ENCODE measurements around the gene ITIH6. TPM values are rescaled to one million over a fixed set of nuclear protein-coding genes. Genes with fewer than 3 reads are reported as not detected.
A peak's percentile ranks its signal among the peaks of the same experiment; 100 is the strongest.

Gene ITIH6
- total RNA-seq, 1 donor from 2014 or later, result not detected

DNA sequence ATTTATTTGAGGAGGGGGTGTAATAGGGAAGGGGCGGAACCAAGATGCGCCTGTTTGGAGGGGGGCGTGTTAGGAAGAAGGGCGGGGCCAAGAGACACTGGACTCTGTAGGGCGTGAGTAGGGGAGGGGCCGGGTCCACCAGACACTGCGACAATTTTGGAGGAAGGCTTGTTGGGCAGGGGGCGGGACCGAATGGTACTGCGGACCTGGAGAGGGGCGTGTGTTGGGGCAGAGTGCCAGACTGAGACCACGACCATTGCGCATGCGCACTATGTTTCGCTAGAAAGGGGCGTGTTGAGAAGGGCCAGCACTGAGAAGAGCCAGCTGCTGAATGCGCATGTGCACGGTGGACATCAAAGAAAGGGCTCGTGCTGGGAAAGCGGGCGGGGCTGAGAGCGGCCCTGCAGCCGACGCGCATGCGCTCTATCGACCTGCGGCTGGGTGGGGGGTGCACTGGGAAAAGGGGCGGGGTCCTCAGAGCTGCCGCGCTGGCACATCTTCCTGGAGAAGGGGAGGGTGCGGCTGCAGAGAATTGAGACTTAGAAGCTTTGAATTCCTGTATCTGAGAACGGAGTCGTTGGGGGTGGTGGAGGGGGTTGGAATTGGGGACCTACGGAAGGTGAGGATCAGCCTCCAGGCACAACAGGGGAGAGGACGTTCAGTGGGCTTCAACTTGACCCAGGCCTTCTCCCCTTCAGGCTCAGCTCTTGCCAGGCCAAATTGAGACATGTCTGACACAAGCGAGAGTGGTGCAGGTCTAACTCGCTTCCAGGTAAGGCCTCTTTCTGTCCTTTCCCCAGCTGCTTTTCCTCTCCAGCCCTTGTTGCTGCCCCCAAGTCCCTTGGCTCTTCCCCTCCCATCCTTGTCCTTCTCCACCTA lies 10.8 kb upstream of the ITIH6 start:
- Histone ChIP-seq H3K36me3 (ENCODE audit: control insufficient read depth, insufficient read depth, low read length) (peaks cover 11% of the 10 kb centered on the region), H3K27me3 (ENCODE audit: control insufficient read depth, insufficient read depth, low read length) (no peaks in the 10 kb centered on the region), H3K4me3 (ENCODE audit: low read depth, low read length) (peak overlapping the region; percentile 64)
- DNase-seq (ENCODE audit: low read depth), result peak; percentile 91
- no peak for FAIRE-seq
- TF ChIP-seq, protein P1, sequence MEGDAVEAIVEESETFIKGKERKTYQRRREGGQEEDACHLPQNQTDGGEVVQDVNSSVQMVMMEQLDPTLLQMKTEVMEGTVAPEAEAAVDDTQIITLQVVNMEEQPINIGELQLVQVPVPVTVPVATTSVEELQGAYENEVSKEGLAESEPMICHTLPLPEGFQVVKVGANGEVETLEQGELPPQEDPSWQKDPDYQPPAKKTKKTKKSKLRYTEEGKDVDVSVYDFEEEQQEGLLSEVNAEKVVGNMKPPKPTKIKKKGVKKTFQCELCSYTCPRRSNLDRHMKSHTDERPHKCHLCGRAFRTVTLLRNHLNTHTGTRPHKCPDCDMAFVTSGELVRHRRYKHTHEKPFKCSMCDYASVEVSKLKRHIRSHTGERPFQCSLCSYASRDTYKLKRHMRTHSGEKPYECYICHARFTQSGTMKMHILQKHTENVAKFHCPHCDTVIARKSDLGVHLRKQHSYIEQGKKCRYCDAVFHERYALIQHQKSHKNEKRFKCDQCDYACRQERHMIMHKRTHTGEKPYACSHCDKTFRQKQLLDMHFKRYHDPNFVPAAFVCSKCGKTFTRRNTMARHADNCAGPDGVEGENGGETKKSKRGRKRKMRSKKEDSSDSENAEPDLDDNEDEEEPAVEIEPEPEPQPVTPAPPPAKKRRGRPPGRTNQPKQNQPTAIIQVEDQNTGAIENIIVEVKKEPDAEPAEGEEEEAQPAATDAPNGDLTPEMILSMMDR (IDR thresholded peaks at IDR 0.05; ENCODE audit: insufficient read depth, low read length, severe bottlenecking), result no peak

DNA sequence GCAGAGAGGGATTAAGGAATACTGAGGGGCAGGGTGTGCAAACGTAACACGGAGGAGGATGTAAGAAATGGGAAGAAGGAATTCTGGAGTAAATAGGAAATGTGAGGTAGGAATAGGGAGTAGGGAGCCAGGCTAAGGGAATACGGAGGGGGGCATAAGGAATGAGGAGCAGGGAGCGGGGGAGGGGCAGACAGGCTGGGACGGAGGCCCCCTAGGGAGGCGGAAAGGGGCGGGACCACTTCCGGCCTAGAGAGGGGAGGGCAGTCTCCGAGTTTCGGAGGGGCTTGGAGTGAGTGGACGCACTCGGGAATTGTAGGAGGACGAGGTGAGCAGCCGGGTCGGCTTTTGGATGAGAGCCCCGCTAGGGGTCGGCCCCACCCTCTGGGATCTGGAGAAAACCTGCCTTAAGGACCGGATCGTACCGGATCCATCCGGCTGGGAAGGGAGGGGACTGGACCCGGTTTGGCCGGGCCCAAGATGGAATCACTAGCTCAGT lies 10.1 kb upstream of the ITIH6 start:
- DNase-seq (ENCODE audit: low read depth) (peak; percentile 6), FAIRE-seq (no peak)
- TF ChIP-seq, protein P1 (IDR thresholded peaks at IDR 0.05; ENCODE audit: insufficient read depth, low read length, severe bottlenecking), result no peak

DNA sequence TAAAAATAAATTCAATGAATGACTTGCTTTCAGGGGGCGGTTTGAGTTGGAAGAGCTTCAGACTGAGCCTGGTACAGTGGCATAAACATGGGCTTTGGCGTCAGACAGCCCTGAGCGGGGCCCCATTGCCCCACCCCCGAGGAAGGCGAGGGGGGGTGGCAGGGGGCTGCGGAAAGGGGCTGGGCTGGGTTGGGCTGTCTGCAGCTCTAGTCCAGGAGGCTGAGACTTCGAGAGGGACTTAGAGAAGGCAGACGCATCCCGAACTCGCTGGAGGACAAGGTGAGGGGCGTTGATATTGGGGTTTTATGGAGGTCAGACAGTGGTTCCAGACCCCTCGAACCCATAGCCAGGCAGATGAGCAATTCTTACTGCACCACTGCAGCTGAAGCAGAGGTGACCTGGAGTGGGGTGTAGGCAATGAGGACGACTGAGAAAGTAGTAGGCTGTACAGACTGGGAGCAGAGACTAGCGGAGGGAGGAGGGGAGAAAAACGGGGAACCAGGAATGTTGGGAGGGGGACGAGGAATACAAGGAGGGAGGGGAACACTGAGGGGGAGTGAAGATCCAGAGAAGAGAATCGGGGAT lies 9.6 kb upstream of the ITIH6 start, which contains the start of gene MAGED2:
MAGED2 (plus strand) TSS at position 222 of the 585 bp plus-strand sequence. CDS start 1,587 bp downstream, outside the sequence.
- peak; percentile 7 for DNase-seq (ENCODE audit: low read depth)
- no peak for FAIRE-seq
- peaks cover 9% of the 10 kb centered on the region for H3K36me3 ChIP-seq (ENCODE audit: control insufficient read depth, insufficient read depth, low read length)

More for the DNA sequence above, 10.1 kb upstream of the ITIH6 start:
- no peaks in the 10 kb centered on the region for H3K27me3 ChIP-seq (ENCODE audit: control insufficient read depth, insufficient read depth, low read length)
- peak overlapping the region; percentile 64 for H3K4me3 ChIP-seq (ENCODE audit: low read depth, low read length)
- H3K36me3 ChIP-seq (ENCODE audit: control insufficient read depth, insufficient read depth, low read length), result peaks cover 9% of the 10 kb centered on the region

DNA sequence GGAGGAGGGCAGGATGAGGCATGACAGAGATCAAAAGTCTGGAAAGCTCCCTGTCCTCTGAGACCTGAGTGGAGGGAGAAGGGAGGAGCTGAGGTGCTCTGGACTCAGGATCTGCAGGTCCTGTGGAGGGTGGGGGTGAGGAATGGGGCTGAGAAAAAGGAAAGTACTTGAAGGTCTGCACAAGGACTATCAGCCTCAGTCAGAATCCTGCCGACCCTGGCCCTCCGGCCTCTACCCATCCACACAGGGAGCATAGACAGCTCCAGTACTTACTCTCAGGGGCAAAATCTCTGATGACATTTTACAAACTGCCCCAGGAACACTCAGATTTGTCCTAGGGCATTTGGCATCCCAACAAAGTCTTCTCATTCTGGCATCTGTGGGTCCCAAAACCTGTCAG lies 991 bp upstream of the ITIH6 start:
- DNase-seq (ENCODE audit: low read depth) (no peak), FAIRE-seq (peak; percentile 79)
- no peaks in the 10 kb centered on the region for H3K36me3 ChIP-seq (ENCODE audit: control insufficient read depth, insufficient read depth, low read length)
- no peak overlapping the region for H3K4me3 ChIP-seq (ENCODE audit: low read depth, low read length)
- TF ChIP-seq, protein P1 (IDR thresholded peaks at IDR 0.05; ENCODE audit: insufficient read depth, low read length, severe bottlenecking), result no peak
- H3K27me3 ChIP-seq (ENCODE audit: control insufficient read depth, insufficient read depth, low read length), result no peaks in the 10 kb centered on the region

More for the DNA sequence above, 9.6 kb upstream of the ITIH6 start, which contains the start of gene MAGED2:
- peak within 1 kb of the TSS; percentile 64 for H3K4me3 ChIP-seq (ENCODE audit: low read depth, low read length)
- TF ChIP-seq, protein P1 (IDR thresholded peaks at IDR 0.05; ENCODE audit: insufficient read depth, low read length, severe bottlenecking), result no peak
- no peaks in the 10 kb centered on the region for H3K27me3 ChIP-seq (ENCODE audit: control insufficient read depth, insufficient read depth, low read length)

DNA sequence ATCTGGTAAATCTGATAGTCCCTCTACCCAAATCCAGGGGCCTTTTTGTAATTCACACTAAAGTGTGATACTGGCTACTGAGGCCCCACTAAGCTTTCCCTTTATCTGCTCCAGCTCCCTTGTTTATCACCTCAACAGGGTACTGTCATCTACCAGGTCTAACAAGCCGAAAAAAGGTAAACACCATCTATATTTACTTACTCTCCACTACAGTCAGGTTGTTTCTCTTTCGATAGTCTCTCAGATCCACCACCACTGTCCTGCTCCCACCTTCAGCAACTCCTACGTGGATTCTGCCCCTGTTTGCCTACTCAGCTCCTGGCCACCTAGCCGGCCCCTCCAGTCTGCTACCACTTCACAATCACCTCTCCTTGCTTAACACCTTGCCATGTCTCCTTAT lies 3.3 kb downstream of the ITIH6 start:
- FAIRE-seq (no peak), DNase-seq (ENCODE audit: low read depth) (no peak)
- Histone ChIP-seq H3K36me3 (ENCODE audit: control insufficient read depth, insufficient read depth, low read length) (no peaks in the 10 kb centered on the region), H3K4me3 (ENCODE audit: low read depth, low read length) (no peak overlapping the region), H3K27me3 (ENCODE audit: control insufficient read depth, insufficient read depth, low read length) (no peaks in the 10 kb centered on the region)
- TF ChIP-seq, protein P1 (IDR thresholded peaks at IDR 0.05; ENCODE audit: insufficient read depth, low read length, severe bottlenecking), result no peak
